ENCODE results near the gene VPS13A.

DNA sequence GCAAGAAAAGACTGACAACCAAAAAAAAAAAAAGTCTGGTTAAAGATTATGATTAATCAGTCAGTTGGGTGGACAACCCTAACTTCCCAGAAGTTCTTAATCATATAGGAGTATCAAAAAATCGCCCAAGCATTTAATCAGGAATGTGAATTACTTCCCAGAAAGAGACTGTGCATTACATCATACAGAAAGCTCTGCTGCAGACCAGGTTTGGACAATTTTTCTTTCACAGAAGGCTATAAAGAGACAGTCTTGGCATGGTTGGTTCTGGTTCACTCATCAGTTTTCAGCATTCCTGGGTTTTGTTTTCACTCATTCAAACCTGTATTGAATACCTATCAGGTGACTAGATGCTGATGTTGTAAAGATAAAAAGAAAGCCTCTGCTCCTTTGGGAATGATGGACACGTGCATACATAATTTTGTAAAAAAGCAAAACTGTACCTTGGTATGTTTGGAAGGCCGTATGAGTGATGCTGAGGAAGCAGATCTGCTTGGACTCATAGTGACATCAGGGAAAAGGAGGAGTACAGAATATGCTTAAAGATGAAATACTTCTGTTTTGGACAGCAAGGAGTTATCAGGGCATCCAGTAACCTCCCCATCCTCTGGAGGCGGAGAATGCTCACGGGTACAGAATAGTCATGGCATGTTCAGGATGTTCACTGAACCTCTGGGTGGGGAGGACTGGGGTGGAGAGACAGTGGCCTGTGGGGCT is 292.3 kb downstream of the VPS13A start:
- TF ChIP-seq, protein P1, sequence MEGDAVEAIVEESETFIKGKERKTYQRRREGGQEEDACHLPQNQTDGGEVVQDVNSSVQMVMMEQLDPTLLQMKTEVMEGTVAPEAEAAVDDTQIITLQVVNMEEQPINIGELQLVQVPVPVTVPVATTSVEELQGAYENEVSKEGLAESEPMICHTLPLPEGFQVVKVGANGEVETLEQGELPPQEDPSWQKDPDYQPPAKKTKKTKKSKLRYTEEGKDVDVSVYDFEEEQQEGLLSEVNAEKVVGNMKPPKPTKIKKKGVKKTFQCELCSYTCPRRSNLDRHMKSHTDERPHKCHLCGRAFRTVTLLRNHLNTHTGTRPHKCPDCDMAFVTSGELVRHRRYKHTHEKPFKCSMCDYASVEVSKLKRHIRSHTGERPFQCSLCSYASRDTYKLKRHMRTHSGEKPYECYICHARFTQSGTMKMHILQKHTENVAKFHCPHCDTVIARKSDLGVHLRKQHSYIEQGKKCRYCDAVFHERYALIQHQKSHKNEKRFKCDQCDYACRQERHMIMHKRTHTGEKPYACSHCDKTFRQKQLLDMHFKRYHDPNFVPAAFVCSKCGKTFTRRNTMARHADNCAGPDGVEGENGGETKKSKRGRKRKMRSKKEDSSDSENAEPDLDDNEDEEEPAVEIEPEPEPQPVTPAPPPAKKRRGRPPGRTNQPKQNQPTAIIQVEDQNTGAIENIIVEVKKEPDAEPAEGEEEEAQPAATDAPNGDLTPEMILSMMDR (IDR thresholded peaks at IDR 0.05), result no peak
- TF ChIP-seq POLR2A (IDR thresholded peaks at IDR 0.05), result no peak

Measured in adrenal gland (tissue), 5 donors.